Thyroid gland (tissue), 4 donors: ENCODE measurements around the gene WNT10A. TPM values are rescaled to one million over a fixed set of nuclear protein-coding genes. Genes with fewer than 3 reads are reported as not detected.

Experiments used
- DNase-seq, 2 donors: peaks; one replicate each; pipeline ENCODE4 v3.0.0-alpha.2; 2019
- H3K27ac ChIP-seq, 3 donors: fragments of 200-600 bp; sonication (generic); 1 replicate in 2 of 3; 2 replicates in 1 of 3; pipeline ENCODE4 v1.5.1; 2016 to 2019; ENCODE audit warnings: mild to moderate bottlenecking in 1 of 3, moderate library complexity in 1 of 3
- H3K27me3 ChIP-seq: fragments of 200-600 bp; sonication (generic); one replicate; pipeline ENCODE4 v1.5.1; 2019
- H3K36me3 ChIP-seq, 2 donors: fragments of 200-600 bp; sonication (generic); one replicate each; pipeline ENCODE4 v1.5.1; 2016 to 2019
- H3K4me1 ChIP-seq, 2 donors: fragments of 200-600 bp; sonication (generic); one replicate each; pipeline ENCODE4 v1.5.1; 2017 to 2019
- H3K4me3 ChIP-seq, 3 donors: fragments of 200-600 bp; sonication (generic); replicated peaks in 1 of 3; 1 replicate in 2 of 3; 2 replicates in 1 of 3; pipeline ENCODE4 v1.5.1; 2016; ENCODE audit warnings: mild to moderate bottlenecking in 1 of 3
- H3K9me3 ChIP-seq: fragments of 200-600 bp; sonication (generic); one replicate; pipeline ENCODE4 v1.5.1; 2017
- CTCF ChIP-seq, 6 experiments: fragments of 200-600 bp in 3 of 6; fragments of 450-650 bp in 3 of 6; sonication (generic) in 3 of 6; IDR thresholded peaks; one replicate each; pipeline ENCODE4 v1.5.1; 2016 to 2019; ENCODE audit warnings: antibody characterized with exemption in 6 of 6, mild to moderate bottlenecking in 2 of 6, inconsistent platforms in 1 of 6, moderate library complexity in 1 of 6
- POLR2A ChIP-seq, 2 donors: fragments of 450-650 bp; IDR thresholded peaks; one replicate each; pipeline ENCODE4 v1.6.1; 2017; ENCODE audit warnings: antibody characterized with exemption in 2 of 2, mild to moderate bottlenecking in 2 of 2, moderate library complexity in 1 of 2
- WGBS, 2 donors: methylation state at CpG; one replicate each; pipeline ENCODE4 v1.1.5; 2017; 5-methylcytosine and 5-hydroxymethylcytosine counted together
- intact Hi-C: fragments of 100-400 bp; cut with DNase I; formaldehyde crosslinking; loops from one replicate; pipeline ENCODE4 v1.15.1; 2023
- total RNA-seq, 4 donors: library from RNA; depleted of rRNA; stranded (reverse); fragments of >200 nt; gene quantifications; one replicate each; pipeline ENCODE4 v1.2.3, GENCODE V29; 2016

The WNT10A gene
- total RNA-seq, 4 donors from 2014 or later, result 0.20 TPM; not detected in 3

- TF ChIP-seq POLR2A (IDR thresholded peaks at IDR 0.05), result no peak
- TF ChIP-seq CTCF (IDR thresholded peaks at IDR 0.05), result no peak
- Histone ChIP-seq H3K27ac (no peak overlapping the region), H3K36me3 (no peaks in the 10 kb centered on the region), H3K4me3 (no peak overlapping the region), H3K4me1 (peaks cover 4 to 27% of the 10 kb centered on the region in 2 donors), H3K27me3 (peaks cover 16% of the 10 kb centered on the region), H3K9me3 (no peaks in the 10 kb centered on the region)
- 5 to 9% methylated on average over 11 of the region's 11 CpGs for WGBS, 2 donors
- no peak for DNase-seq
- intact Hi-C loops, result no loop called here
Observed at GRCh38 chr2:218879776-218880101, 913 bp upstream of the WNT10A start.

GRCh38 chr2:218880859-218881594 is 375 bp downstream of the WNT10A start:
- H3K27me3 ChIP-seq, result peaks cover 16% of the 10 kb centered on the region
- 25 to 47% methylated on average over 2 to 3 of the region's 24 CpGs for WGBS, 2 donors
- no peak overlapping the region for H3K27ac ChIP-seq
- DNase-seq, result no peak
- TF ChIP-seq POLR2A (IDR thresholded peaks at IDR 0.05), result no peak
- TF ChIP-seq CTCF (IDR thresholded peaks at IDR 0.05), result no peak
- intact Hi-C loops, result no loop called here
- peaks cover 4 to 27% of the 10 kb centered on the region in 2 donors for H3K4me1 ChIP-seq
- no peaks in the 10 kb centered on the region for H3K36me3 ChIP-seq
- H3K4me3 ChIP-seq, result peak overlapping the region in 1 of 3 donors; percentile 27
- no peaks in the 10 kb centered on the region for H3K9me3 ChIP-seq

- H3K27ac ChIP-seq, result no peak overlapping the region
- peaks cover 4 to 27% of the 10 kb centered on the region in 2 donors for H3K4me1 ChIP-seq
- H3K9me3 ChIP-seq, result no peaks in the 10 kb centered on the region
- no peak for DNase-seq
- TF ChIP-seq POLR2A (IDR thresholded peaks at IDR 0.05) (no peak), CTCF (IDR thresholded peaks at IDR 0.05) (no peak)
- H3K27me3 ChIP-seq, result peaks cover 16% of the 10 kb centered on the region
- H3K4me3 ChIP-seq, result no peak overlapping the region
- 54 to 61% methylated on average over 11 to 13 of the region's 13 CpGs for WGBS, 2 donors
- intact Hi-C loops, result no loop called here
- no peaks in the 10 kb centered on the region for H3K36me3 ChIP-seq
Observed at GRCh38 chr2:218881744-218882460, 1.2 kb downstream of the WNT10A start.

GRCh38 chr2:218882461-218882816 is 1.8 kb downstream of the WNT10A start:
- Histone ChIP-seq H3K27ac (no peak overlapping the region), H3K36me3 (no peaks in the 10 kb centered on the region), H3K4me3 (no peak overlapping the region), H3K27me3 (peaks cover 16% of the 10 kb centered on the region), H3K9me3 (no peaks in the 10 kb centered on the region), H3K4me1 (peaks cover 4 to 27% of the 10 kb centered on the region in 2 donors)
- 44 to 60% methylated on average over 1 of the region's 1 CpG for WGBS, 2 donors
- intact Hi-C loops, result no loop called here
- DNase-seq, result no peak
- TF ChIP-seq POLR2A (IDR thresholded peaks at IDR 0.05), result no peak
- TF ChIP-seq CTCF (IDR thresholded peaks at IDR 0.05), result no peak

- peaks cover 4 to 27% of the 10 kb centered on the region in 2 donors for H3K4me1 ChIP-seq
- H3K36me3 ChIP-seq, result no peaks in the 10 kb centered on the region
- no peak overlapping the region for H3K4me3 ChIP-seq
- DNase-seq, result no peak
- TF ChIP-seq CTCF (IDR thresholded peaks at IDR 0.05) (no peak), POLR2A (IDR thresholded peaks at IDR 0.05) (no peak)
- intact Hi-C loops, result no loop called here
- 58 to 75% methylated on average over 1 to 4 of the region's 4 CpGs for WGBS, 2 donors
- H3K27me3 ChIP-seq, result peaks cover 16% of the 10 kb centered on the region
- H3K27ac ChIP-seq, result no peak overlapping the region
- no peaks in the 10 kb centered on the region for H3K9me3 ChIP-seq
Observed at GRCh38 chr2:218882866-218883366, 2.3 kb downstream of the WNT10A start.
